HG03108 (cell line): Measurements from ENCODE around the gene CTBP1.
"Not testable (repeated sequence)": the region's sequence is repeated elsewhere in the genome, so short reads cannot be mapped to it uniquely, and the experiment has no call there.

ENCODE experiments used
- ATAC-seq: cut with Tn5 transposase; IDR thresholded peaks from one replicate; pipeline ENCODE4 v1.9.1; 2021; ENCODE audit warnings: moderate library complexity; ENCODE audit not compliant: unreplicated experiment

Gene CTBP1

GRCh38 chr4:1239141-1239949, 9.6 kb downstream of the CTBP1 start:
- no peak for ATAC-seq

- ATAC-seq, result no peak
Measured at GRCh38 chr4:1238676-1239000, 10.3 kb downstream of the CTBP1 start.

- no peak for ATAC-seq
Measured at GRCh38 chr4:1237981-1238675, 10.8 kb downstream of the CTBP1 start.

- not testable (repeated sequence) for ATAC-seq
Measured at GRCh38 chr4:1237261-1237660, 11.7 kb downstream of the CTBP1 start.

GRCh38 chr4:1236836-1237235, 12.1 kb downstream of the CTBP1 start:
- ATAC-seq, result not testable (repeated sequence)

- ATAC-seq, result no peak
Measured at GRCh38 chr4:1236103-1236641, 12.8 kb downstream of the CTBP1 start.

GRCh38 chr4:1235381-1236102, 13.4 kb downstream of the CTBP1 start:
- no peak for ATAC-seq

- no peak for ATAC-seq
Measured at GRCh38 chr4:1234811-1235292, 14.1 kb downstream of the CTBP1 start.

- ATAC-seq, result no peak
Measured at GRCh38 chr4:1234309-1234695, 14.6 kb downstream of the CTBP1 start.

GRCh38 chr4:1233641-1234308, 15.2 kb downstream of the CTBP1 start:
- ATAC-seq, result no peak

- no peak for ATAC-seq
Measured at GRCh38 chr4:1232661-1233621, 16.0 kb downstream of the CTBP1 start.

GRCh38 chr4:1231637-1232360, 17.1 kb downstream of the CTBP1 start:
- no peak for ATAC-seq

- ATAC-seq, result no peak
Measured at GRCh38 chr4:1230971-1231636, 17.8 kb downstream of the CTBP1 start.

- no peak for ATAC-seq
Measured at GRCh38 chr4:1230316-1230715, 18.6 kb downstream of the CTBP1 start.

- ATAC-seq, result no peak
Measured at GRCh38 chr4:1229117-1229849, 19.6 kb downstream of the CTBP1 start.

GRCh38 chr4:1227816-1228215, 21.1 kb downstream of the CTBP1 start:
- no peak for ATAC-seq

GRCh38 chr4:1226598-1226997, 22.3 kb downstream of the CTBP1 start:
- ATAC-seq, result no peak

GRCh38 chr4:1226144-1226481, 22.8 kb downstream of the CTBP1 start:
- no peak for ATAC-seq
